ENCODE data around the gene CDK5RAP2. TPM values are rescaled to one million over a fixed set of nuclear protein-coding genes. Genes with fewer than 3 reads are reported as not detected.

Gene CDK5RAP2
- total RNA-seq, 1 experiment from 2014 or later: 56.4 TPM

- no peaks in the 10 kb centered on the region for H3K9me3 Mint-ChIP-seq
- Histone ChIP-seq H2AFZ (ENCODE audit: low read length) (no peak overlapping the region), H3K23ac (ENCODE audit: insufficient read length, low read depth, low read length) (no peak overlapping the region), H3K9me3 (ENCODE audit: control insufficient read depth, low read depth, low read length) (no peaks in the 10 kb centered on the region), H2BK5ac (ENCODE audit: insufficient read length, low read length) (no peak overlapping the region), H3K27me3 (ENCODE audit: insufficient read depth, low read length) (no peaks in the 10 kb centered on the region), H4K91ac (ENCODE audit: insufficient read length, low read depth, low read length) (no peak overlapping the region), H4K8ac (replicated peaks; ENCODE audit: insufficient read length, low read depth, low read length) (no peak overlapping the region), H3K23me2 (ENCODE audit: insufficient read length, low read depth, low read length, poor library complexity, severe bottlenecking) (no peaks in the 10 kb centered on the region), H2BK12ac (ENCODE audit: insufficient read length, low read depth, low read length) (no peak overlapping the region), H3K27ac (ENCODE audit: insufficient read length, low read depth, low read length) (no peak overlapping the region), H3K9ac (ENCODE audit: extremely low read depth, insufficient read length, low read length) (no peak overlapping the region), H4K5ac (ENCODE audit: insufficient read length, low read depth, low read length) (no peak overlapping the region), H3K56ac (ENCODE audit: insufficient read length, low read depth, low read length) (no peak overlapping the region), H3K14ac (ENCODE audit: insufficient read depth, low read length) (no peak overlapping the region), H3K18ac (ENCODE audit: insufficient read length, low read depth, low read length) (no peak overlapping the region), H3K4me1 (ENCODE audit: insufficient read depth, low read length) (no peaks in the 10 kb centered on the region), H3K4me2 (ENCODE audit: insufficient read depth, insufficient read length, low read length) (no peak overlapping the region), H3K79me1 (ENCODE audit: insufficient read depth, low read depth, low read length, poor library complexity, severe bottlenecking) (no peaks in the 10 kb centered on the region), H3K79me2 (ENCODE audit: insufficient read depth, low read length) (no peaks in the 10 kb centered on the region), H2AK5ac (ENCODE audit: insufficient read length, low read length) (no peak overlapping the region), H2BK15ac (ENCODE audit: low read depth, low read length) (no peak overlapping the region), H3T11ph (ENCODE audit: low read length) (no peak overlapping the region), H3K4ac (ENCODE audit: low read depth, low read length) (no peak overlapping the region), H4K20me1 (ENCODE audit: control insufficient read depth, insufficient read depth, insufficient read length) (no peaks in the 10 kb centered on the region), H2BK120ac (ENCODE audit: low read depth, low read length, poor library complexity, severe bottlenecking) (no peak overlapping the region), H2BK20ac (ENCODE audit: low read depth, low read length, poor library complexity, severe bottlenecking) (no peak overlapping the region)
- peaks cover 15 to 24% (median 24%) of the 10 kb centered on the region in 3 experiments for H3K36me3 Mint-ChIP-seq (ENCODE audit: insufficient read depth in 1 of 3, low read depth in 3 of 3)
- no peak for DNase-seq
- no peaks in the 10 kb centered on the region for H3K27me3 Mint-ChIP-seq (ENCODE audit: low read depth)
- no peak overlapping the region for H3K4me3 Mint-ChIP-seq
- peak overlapping the region in 1 of 3 experiments; percentile 34; a peak in 1 of 7 replicates for H3K27ac Mint-ChIP-seq
- no CpG with 5 or more reads among the region's 2 CpGs for WGBS (ENCODE audit: extremely low coverage, insufficient read length, low lambda C conversion rate)
- TF ChIP-seq CTCF (conservative IDR thresholded peaks at IDR 0.05): no peak
- H3K4me1 Mint-ChIP-seq: peaks cover 14 to 19% of the 10 kb centered on the region in 2 experiments
These were observed 148.7 kb downstream of the CDK5RAP2 start for GRCh38 chr9:120431268-120431667.

All from H9 (cell line).